GM18498 (cell line): ENCODE measurements around the gene GOLGA6L6.
"Not testable (repeated sequence)": the region's sequence is repeated elsewhere in the genome, so short reads cannot be mapped to it uniquely, and the experiment has no call there.

Experiments
- ATAC-seq: cut with Tn5 transposase; IDR thresholded peaks from one replicate; pipeline ENCODE4 v1.9.1; 2021; ENCODE audit warnings: mild to moderate bottlenecking, moderate library complexity; ENCODE audit not compliant: unreplicated experiment

Gene GOLGA6L6

GRCh38 chr15:20541700-20542099, at the start of gene GOLGA6L6:
Gene GOLGA6L6, minus strand, starts transcription at chr15:20541800. Its CDS starts 91 bp downstream, at chr15:20541709.
- not testable (repeated sequence) for ATAC-seq

GRCh38 chr15:20590069-20590468, 48.5 kb upstream of the GOLGA6L6 start:
- ATAC-seq = not testable (repeated sequence)

GRCh38 chr15:20586821-20587220, 45.2 kb upstream of the GOLGA6L6 start:
- not testable (repeated sequence) for ATAC-seq

- not testable (repeated sequence) for ATAC-seq
These were observed 41.1 kb upstream of the GOLGA6L6 start for GRCh38 chr15:20582726-20583115.

GRCh38 chr15:20582109-20582725, 40.6 kb upstream of the GOLGA6L6 start:
- not testable (repeated sequence) for ATAC-seq

- not testable (repeated sequence) for ATAC-seq
These were observed 39.9 kb upstream of the GOLGA6L6 start for GRCh38 chr15:20581261-20582108.

- not testable (repeated sequence) for ATAC-seq
These were observed 38.1 kb upstream of the GOLGA6L6 start for GRCh38 chr15:20579662-20580061.

GRCh38 chr15:20551289-20551688, 9.7 kb upstream of the GOLGA6L6 start:
- ATAC-seq = not testable (repeated sequence)

GRCh38 chr15:20505926-20506658, 35.5 kb downstream of the GOLGA6L6 start:
- not testable (repeated sequence) for ATAC-seq

- ATAC-seq = not testable (repeated sequence)
These were observed 38.8 kb downstream of the GOLGA6L6 start for GRCh38 chr15:20502839-20503238.

GRCh38 chr15:20501512-20502222, 39.9 kb downstream of the GOLGA6L6 start:
- ATAC-seq = not testable (repeated sequence)

- not testable (repeated sequence) for ATAC-seq
These were observed 43.8 kb downstream of the GOLGA6L6 start for GRCh38 chr15:20497781-20498180.

GRCh38 chr15:20493035-20493434, 48.6 kb downstream of the GOLGA6L6 start:
- not testable (repeated sequence) for ATAC-seq

GRCh38 chr15:20492598-20492997, 49.0 kb downstream of the GOLGA6L6 start:
- ATAC-seq = not testable (repeated sequence)

GRCh38 chr15:20489320-20489719, 52.3 kb downstream of the GOLGA6L6 start:
- ATAC-seq = not testable (repeated sequence)
